A673 (cell line): ENCODE measurements around the gene WHAMM.

Source experiments
- CTCF ChIP-seq: fragments of 300-800, 200-600 bp; sonication (generic); conservative IDR thresholded peaks from 2 replicates; pipeline ENCODE4 v1.5.1; 2017; ENCODE audit warnings: low read depth, mild to moderate bottlenecking, antibody characterized with exemption, low read length, moderate library complexity, mixed read lengths
- EZH2 ChIP-seq: fragments of 200-600 bp; sonication (generic); IDR thresholded peaks from 2 replicates; pipeline ENCODE4 v1.6.1; 2017; ENCODE audit warnings: borderline replicate concordance, low read depth, mild to moderate bottlenecking, mixed read lengths, antibody characterized with exemption, low read length; ENCODE audit not compliant: poor library complexity, severe bottlenecking

GRCh38 chr15:82843566-82843965 is 34.1 kb downstream of the WHAMM start:
- TF ChIP-seq CTCF (no peak), EZH2 (no peak)
